ENCODE results near the gene TLE1. TPM values are rescaled to one million over a fixed set of nuclear protein-coding genes. Genes with fewer than 3 reads are reported as not detected.

Gene TLE1
- total and polyA plus RNA-seq, 2 of the 4 experiments (the other 2 are of a cell fraction) = 36.0 to 51.0 TPM

DNA sequence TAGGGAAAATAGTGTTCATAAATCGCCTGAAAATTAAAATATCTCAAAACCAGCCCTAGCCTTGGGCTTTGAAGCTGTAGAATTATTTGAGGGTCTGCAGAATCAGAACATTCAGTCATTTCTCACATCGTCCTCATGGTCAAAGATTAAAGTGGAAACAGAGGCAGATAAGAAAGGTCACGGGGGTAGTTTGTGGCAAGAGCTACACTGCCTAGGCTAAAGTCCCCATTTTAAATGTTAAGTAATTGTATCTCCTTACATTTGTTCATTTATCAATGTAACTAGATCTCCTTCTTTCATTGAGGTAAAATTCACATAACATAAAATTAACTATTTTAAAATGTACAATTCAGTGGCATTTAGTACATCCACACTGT lies 139.2 kb downstream of the TLE1 start:
- Histone ChIP-seq H3K14ac (replicated peaks; ENCODE audit: low read depth, low read length) (no peak overlapping the region), H4K5ac (ENCODE audit: low read depth, low read length) (no peak overlapping the region), H3K56ac (ENCODE audit: extremely low read depth, insufficient read depth, low read length) (no peak overlapping the region), H4K8ac (ENCODE audit: low read depth in 2 of 2, low read length in 2 of 2) (no peak overlapping the region), H3K23ac (ENCODE audit: low read depth, low read length) (no peak overlapping the region), H3K36me3 (ENCODE audit: control insufficient read depth, insufficient read depth, low read length) (no peaks in the 10 kb centered on the region), H3K79me1 (ENCODE audit: low read depth in 1 of 2, low read length in 2 of 2) (no peaks in the 10 kb centered on the region), H2BK5ac (ENCODE audit: low read depth, low read length, poor library complexity, severe bottlenecking) (no peak overlapping the region), H2BK20ac (ENCODE audit: low read depth, low read length) (no peak overlapping the region), H3K27ac (ENCODE audit: insufficient read depth, low read length) (no peak overlapping the region), H3K4me2 (ENCODE audit: low read depth, low read length) (no peak overlapping the region), H2AFZ (replicated peaks; ENCODE audit: low read length, poor library complexity) (no peak overlapping the region), H2BK15ac (ENCODE audit: low read depth, low read length) (0 out of 3 replicates have a peak overlapping the region, but pooled peaks have one; percentile 17), H3K4me3 (ENCODE audit: insufficient read depth, low read depth, low read length) (no peak overlapping the region), H3K27me3 (ENCODE audit: control insufficient read depth, insufficient read depth, low read length) (no peaks in the 10 kb centered on the region), H3K9me1 (ENCODE audit: insufficient read depth, low read length) (no peaks in the 10 kb centered on the region), H3K9me3 (ENCODE audit: control insufficient read depth, insufficient read depth, low read length) (no peaks in the 10 kb centered on the region), H2BK120ac (ENCODE audit: low read depth, low read length) (no peak overlapping the region), H4K91ac (ENCODE audit: insufficient read depth, low read depth, low read length) (no peak overlapping the region), H4K20me1 (ENCODE audit: insufficient read depth, low read length) (no peaks in the 10 kb centered on the region), H3K4ac (ENCODE audit: low read depth, low read length) (no peak overlapping the region), H3K4me1 (ENCODE audit: control insufficient read depth, insufficient read depth, low read length) (no peaks in the 10 kb centered on the region), H3K9ac (ENCODE audit: low read depth, low read length) (no peak overlapping the region), H2AK5ac (ENCODE audit: low read depth, low read length) (no peak overlapping the region), H3K18ac (ENCODE audit: low read depth, low read length) (no peak overlapping the region), H2AK9ac (replicated peaks; ENCODE audit: low read depth, low read length, poor library complexity) (no peak overlapping the region)
- dilution Hi-C loops (cut with HindIII; ENCODE audit: low sequenced_read_pairs, unreplicated experiment) = no loop called here
- BruUV-seq (replicated peaks) = no TSS peak
- no peak for ATAC-seq (ENCODE audit: low read depth)
- POLR2A ChIA-PET (ENCODE audit: unreplicated experiment) = no interaction called here
- TF ChIP-seq NFE2L2 (IDR thresholded peaks at IDR 0.05; ENCODE audit: low read depth, low read length) (no peak), CHD1 (IDR thresholded peaks at IDR 0.05; ENCODE audit: low read depth, low read length) (no peak), MAFK (IDR thresholded peaks at IDR 0.05; ENCODE audit: low read depth, low read length) (no peak), RFX5 (IDR thresholded peaks at IDR 0.05; ENCODE audit: low read depth, low read length) (no peak), RCOR1 (IDR thresholded peaks at IDR 0.05; ENCODE audit: insufficient replicate concordance, low read length) (no peak)
- TF ChIP-seq, protein P1, sequence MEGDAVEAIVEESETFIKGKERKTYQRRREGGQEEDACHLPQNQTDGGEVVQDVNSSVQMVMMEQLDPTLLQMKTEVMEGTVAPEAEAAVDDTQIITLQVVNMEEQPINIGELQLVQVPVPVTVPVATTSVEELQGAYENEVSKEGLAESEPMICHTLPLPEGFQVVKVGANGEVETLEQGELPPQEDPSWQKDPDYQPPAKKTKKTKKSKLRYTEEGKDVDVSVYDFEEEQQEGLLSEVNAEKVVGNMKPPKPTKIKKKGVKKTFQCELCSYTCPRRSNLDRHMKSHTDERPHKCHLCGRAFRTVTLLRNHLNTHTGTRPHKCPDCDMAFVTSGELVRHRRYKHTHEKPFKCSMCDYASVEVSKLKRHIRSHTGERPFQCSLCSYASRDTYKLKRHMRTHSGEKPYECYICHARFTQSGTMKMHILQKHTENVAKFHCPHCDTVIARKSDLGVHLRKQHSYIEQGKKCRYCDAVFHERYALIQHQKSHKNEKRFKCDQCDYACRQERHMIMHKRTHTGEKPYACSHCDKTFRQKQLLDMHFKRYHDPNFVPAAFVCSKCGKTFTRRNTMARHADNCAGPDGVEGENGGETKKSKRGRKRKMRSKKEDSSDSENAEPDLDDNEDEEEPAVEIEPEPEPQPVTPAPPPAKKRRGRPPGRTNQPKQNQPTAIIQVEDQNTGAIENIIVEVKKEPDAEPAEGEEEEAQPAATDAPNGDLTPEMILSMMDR (conservative IDR thresholded peaks at IDR 0.05; ENCODE audit: low read depth, low read length) = no peak
- CTCF ChIA-PET = no interaction called here
- intact Hi-C loops (cut with micrococcal nuclease) = no loop called here
- in situ Hi-C loops (cut with MboI; ENCODE audit: low sequenced_read_pairs) = no loop called here
- no peak for DNase-seq
- WGBS, 2 experiments (ENCODE audit: extremely low coverage in 2 of 2, insufficient read length in 1 of 2) = no CpG with 5 or more reads among the region's 3 CpGs

Data from IMR-90 (cell line).